IMR-90 (cell line): ENCODE measurements around the gene NABP1. TPM values are rescaled to one million over a fixed set of nuclear protein-coding genes. Genes with fewer than 3 reads are reported as not detected.

Source experiments
- ATAC-seq: fragments of 200-7000 bp; cut with Tn5 transposase; 2 replicates; pipeline ENCODE4 v1.9.1; 2020; ENCODE audit warnings: low read depth, mild to moderate bottlenecking, moderate library complexity
- BruUV-seq: library from RNA; stranded (reverse); fragments of 400-500 nt; replicated peaks from 2 replicates; lab custom pipeline; 2021; lab: Mats Ljungman, UMichigan
- CTCF ChIA-PET: fragments of 300-600 bp; formaldehyde crosslinking; extraction: SDS; loops from one replicate; lab custom pipeline; 2021; ENCODE audit warnings: antibody characterized with exemption; lab: Yijun Ruan, JAX
- POLR2A ChIA-PET: fragments of 300-600 bp; sonication (Branson Sonifier 250); formaldehyde crosslinking; loops from one replicate; lab custom pipeline; 2022; ENCODE audit warnings: antibody characterized with exemption; ENCODE audit not compliant: unreplicated experiment; lab: Charles Lee
- DNase-seq: peaks from one replicate; pipeline ENCODE4 v3.0.0; 2013
- H2AFZ ChIP-seq: replicated peaks from 2 replicates; pipeline ENCODE3; 2013; ENCODE audit warnings: low read length, mild to moderate bottlenecking; ENCODE audit not compliant: poor library complexity
- H2AK5ac ChIP-seq: 2 replicates; pipeline ENCODE4 v1.6.1; 2013; ENCODE audit warnings: low read depth, low read length, inconsistent platforms
- H2AK9ac ChIP-seq: replicated peaks from 2 replicates; pipeline ENCODE3; 2013; ENCODE audit warnings: mild to moderate bottlenecking, low read depth, low read length, moderate library complexity; ENCODE audit not compliant: poor library complexity
- H2BK120ac ChIP-seq: 2 replicates; pipeline ENCODE4 v1.6.1; 2013; ENCODE audit warnings: low read depth, low read length, inconsistent platforms
- H2BK15ac ChIP-seq: 3 replicates; pipeline ENCODE4 v1.6.1; 2013; ENCODE audit warnings: low read depth, low read length, inconsistent platforms
- H2BK20ac ChIP-seq: 2 replicates; pipeline ENCODE4 v1.6.1; 2013; ENCODE audit warnings: low read depth, mild to moderate bottlenecking, inconsistent platforms, low read length, moderate library complexity
- H2BK5ac ChIP-seq: 2 replicates; pipeline ENCODE4 v1.6.1; 2013; ENCODE audit warnings: mild to moderate bottlenecking, low read depth, low read length, inconsistent platforms; ENCODE audit not compliant: poor library complexity, severe bottlenecking
- H3K14ac ChIP-seq: replicated peaks from 2 replicates; pipeline ENCODE4 v1.6.1; 2013; ENCODE audit warnings: low read depth, low read length, inconsistent platforms
- H3K18ac ChIP-seq: 2 replicates; pipeline ENCODE4 v1.6.1; 2013; ENCODE audit warnings: low read depth, low read length, control low read depth
- H3K23ac ChIP-seq: 2 replicates; pipeline ENCODE4 v1.6.1; 2013; ENCODE audit warnings: low read depth, low read length, inconsistent platforms
- H3K27ac ChIP-seq: 2 replicates; pipeline ENCODE4 v1.5.1; 2013; ENCODE audit warnings: mild to moderate bottlenecking, control low read depth, low read length; ENCODE audit not compliant: insufficient read depth
- H3K27me3 ChIP-seq: 2 replicates; pipeline ENCODE4 v1.6.1; 2013; ENCODE audit warnings: low read length; ENCODE audit not compliant: control insufficient read depth, insufficient read depth
- H3K36me3 ChIP-seq: 2 replicates; pipeline ENCODE4 v1.6.1; 2013; ENCODE audit warnings: low read length, mixed read lengths; ENCODE audit not compliant: control insufficient read depth, insufficient read depth
- H3K4ac ChIP-seq: 2 replicates; pipeline ENCODE4 v1.6.1; 2013; ENCODE audit warnings: low read depth, low read length, inconsistent platforms
- H3K4me1 ChIP-seq: 2 replicates; pipeline ENCODE4 v1.6.1; 2013; ENCODE audit warnings: low read length, mixed read lengths; ENCODE audit not compliant: control insufficient read depth, insufficient read depth
- H3K4me2 ChIP-seq: 2 replicates; pipeline ENCODE4 v1.6.1; 2013; ENCODE audit warnings: low read depth, mild to moderate bottlenecking, control low read depth, low read length, moderate library complexity
- H3K4me3 ChIP-seq: 2 replicates; pipeline ENCODE4 v1.5.1; 2013; ENCODE audit warnings: low read depth, mild to moderate bottlenecking, control low read depth, low read length, moderate library complexity; ENCODE audit not compliant: insufficient read depth
- H3K56ac ChIP-seq: 2 replicates; pipeline ENCODE4 v1.6.1; 2013; ENCODE audit warnings: low read length, inconsistent platforms; ENCODE audit not compliant: insufficient read depth; ENCODE audit errors: extremely low read depth
- H3K79me1 ChIP-seq, 2 experiments: 2 replicates each; pipeline ENCODE4 v1.6.1; 2013; ENCODE audit warnings: low read length in 2 of 2, inconsistent platforms in 1 of 2, low read depth in 1 of 2
- H3K9ac ChIP-seq: 2 replicates; pipeline ENCODE4 v1.6.1; 2013; ENCODE audit warnings: low read depth, low read length, control low read depth
- H3K9me1 ChIP-seq: 2 replicates; pipeline ENCODE4 v1.6.1; 2013; ENCODE audit warnings: low read length, inconsistent platforms; ENCODE audit not compliant: insufficient read depth
- H3K9me3 ChIP-seq: 2 replicates; pipeline ENCODE4 v1.6.1; 2013; ENCODE audit warnings: low read length; ENCODE audit not compliant: control insufficient read depth, insufficient read depth
- H4K20me1 ChIP-seq: 2 replicates; pipeline ENCODE4 v1.6.1; 2013; ENCODE audit warnings: low read length, inconsistent platforms; ENCODE audit not compliant: insufficient read depth
- H4K5ac ChIP-seq: 2 replicates; pipeline ENCODE4 v1.6.1; 2013; ENCODE audit warnings: mild to moderate bottlenecking, low read depth, low read length, control low read depth
- H4K8ac ChIP-seq, 2 experiments: 2 replicates each; pipeline ENCODE4 v1.6.1; 2013; ENCODE audit warnings: low read depth in 2 of 2, low read length in 2 of 2, control low read depth in 1 of 2, inconsistent platforms in 1 of 2
- H4K91ac ChIP-seq: 2 replicates; pipeline ENCODE4 v1.6.1; 2013; ENCODE audit warnings: low read depth, low read length, inconsistent platforms; ENCODE audit not compliant: insufficient read depth
- BHLHE40 ChIP-seq: fragments of 150-350 bp; IDR thresholded peaks from 2 replicates; pipeline ENCODE4 v1.6.1; 2016; ENCODE audit warnings: mild to moderate bottlenecking, low read depth, low read length
- CEBPB ChIP-seq: IDR thresholded peaks from 2 replicates; pipeline ENCODE4 v1.6.1; 2012; ENCODE audit warnings: low read depth, low read length, improper control_type of control experiment
- CHD1 ChIP-seq: IDR thresholded peaks from 2 replicates; pipeline ENCODE4 v1.6.1; 2012; ENCODE audit warnings: low read depth, low read length, improper control_type of control experiment
- FOS ChIP-seq: fragments of 150-350 bp; IDR thresholded peaks from 2 replicates; pipeline ENCODE4 v1.6.1; 2016; ENCODE audit warnings: low read depth, low read length
- MAFK ChIP-seq: IDR thresholded peaks from 2 replicates; pipeline ENCODE4 v1.6.1; 2012; ENCODE audit warnings: low read depth, low read length, improper control_type of control experiment
- MXI1 ChIP-seq: IDR thresholded peaks from 2 replicates; pipeline ENCODE4 v1.6.1; 2012; ENCODE audit warnings: low read depth, mild to moderate bottlenecking, low read length, moderate library complexity, borderline replicate concordance
- NFE2L2 ChIP-seq: fragments of 150-350 bp; IDR thresholded peaks from 2 replicates; pipeline ENCODE4 v1.6.1; 2016; ENCODE audit warnings: low read depth, mild to moderate bottlenecking, low read length
- POLR2A ChIP-seq: IDR thresholded peaks from 2 replicates; pipeline ENCODE4 v1.6.1; 2012; ENCODE audit warnings: mild to moderate bottlenecking, low read depth, low read length
- RAD21 ChIP-seq: IDR thresholded peaks from 2 replicates; pipeline ENCODE4 v1.6.1; 2012; ENCODE audit warnings: low read length, improper control_type of control experiment
- SMC3 ChIP-seq: fragments of 150-350 bp; IDR thresholded peaks from 2 replicates; pipeline ENCODE4 v1.6.1; 2016; ENCODE audit warnings: low read depth, mild to moderate bottlenecking, antibody characterized with exemption, low read length, moderate library complexity
- WGBS, 2 experiments: methylation state at CpG; one replicate each; pipeline versions ENCODE4 v1.1.5 to v1.1.7; 2013; ENCODE audit warnings: missing lambda C conversion rate in 2 of 2; ENCODE audit not compliant: insufficient read length in 1 of 2; ENCODE audit errors: extremely low coverage in 2 of 2; 5-methylcytosine and 5-hydroxymethylcytosine counted together
- dilution Hi-C: fragments of 300-500 bp; cut with HindIII; formaldehyde crosslinking; loops from one replicate; pipeline ENCODE4 v1.14.3; 2018; ENCODE audit warnings: low sequenced_read_pairs; ENCODE audit not compliant: unreplicated experiment
- in situ Hi-C: fragments of 300-500 bp; cut with MboI; formaldehyde crosslinking; loops from 3 replicates; pipeline ENCODE4 v1.14.3; 2019; ENCODE audit warnings: low sequenced_read_pairs, inconsistent platforms, mixed read lengths
- intact Hi-C: fragments of 100-400 bp; cut with micrococcal nuclease; formaldehyde crosslinking; loops from 2 replicates; pipeline ENCODE4 v1.10.0; 2022
- polyA plus RNA-seq, 3 experiments: library from polyadenylated mRNA; depleted of rRNA; stranded (reverse); fragments of >200 nt; gene quantifications; 2 replicates each; pipeline ENCODE4 v1.2.3, GENCODE V29; 2012; ENCODE audit warnings: low replicate concordance in 1 of 3
- total RNA-seq: library from RNA; depleted of rRNA; stranded (reverse); fragments of >200 nt; gene quantifications from 2 replicates; pipeline ENCODE4 v1.2.3, GENCODE V29; 2012
- TF ChIP-seq, protein P1 (sequence below): conservative IDR thresholded peaks from 2 replicates; pipeline ENCODE4 v1.5.1; 2012; ENCODE audit warnings: mild to moderate bottlenecking, low read depth, low read length, improper control_type of control experiment
- TF ChIP-seq, protein P2 (sequence below): fragments of 150-350 bp; IDR thresholded peaks from 2 replicates; pipeline ENCODE4 v1.6.1; 2017; ENCODE audit warnings: mild to moderate bottlenecking, antibody characterized with exemption, low read length, low read depth
- TF ChIP-seq, protein P3 (sequence below): fragments of 150-350 bp; IDR thresholded peaks from 2 replicates; pipeline ENCODE4 v1.6.1; 2016; ENCODE audit warnings: low read depth, mild to moderate bottlenecking, low read length, moderate library complexity, borderline replicate concordance

NABP1 gene
- total and polyA plus RNA-seq, 2 of the 4 experiments (the other 2 are of a cell fraction) = 57.7 to 73.3 TPM

DNA sequence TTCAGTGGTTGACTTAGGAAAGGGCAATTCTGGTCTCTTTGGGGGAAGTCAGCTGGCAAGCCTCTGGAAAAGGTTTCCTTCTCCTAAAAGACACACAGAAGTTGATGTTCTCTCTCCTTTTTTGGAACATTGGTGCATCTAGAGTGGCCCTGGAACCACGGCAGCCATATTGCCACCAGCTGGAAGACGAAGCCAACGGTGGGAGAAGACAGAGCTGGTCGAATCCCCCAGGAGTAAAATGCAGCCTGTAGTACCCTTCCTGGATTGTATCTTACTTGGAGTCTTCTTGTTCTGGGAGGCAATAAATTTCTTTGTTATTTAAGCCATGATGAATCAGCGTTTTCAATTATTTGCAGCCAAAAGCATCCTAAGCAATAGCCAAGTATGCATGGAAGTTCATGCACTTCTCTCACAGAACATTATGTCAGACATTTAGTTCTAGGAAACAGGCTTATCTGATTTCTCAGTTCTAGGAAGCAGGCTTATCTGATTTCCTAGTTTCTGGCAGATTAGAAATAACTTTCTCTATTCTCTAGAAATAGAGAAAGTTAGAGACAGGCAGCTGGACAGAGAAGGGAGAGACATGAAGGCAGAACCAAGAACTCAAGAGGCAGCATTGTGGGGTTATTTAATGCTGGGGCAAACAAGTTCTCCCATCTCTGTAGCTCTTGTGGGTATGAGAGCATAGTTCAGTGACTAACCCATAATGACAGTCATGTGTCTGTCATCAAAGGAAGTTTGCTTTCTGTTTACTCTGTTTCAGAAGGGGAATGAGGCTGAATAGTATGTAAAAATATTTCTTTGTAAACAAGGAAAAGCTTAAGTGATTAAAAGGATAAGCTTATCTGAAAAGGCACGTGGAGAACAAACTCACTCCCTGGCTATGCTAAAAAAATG lies 40.5 kb upstream of the NABP1 start:
- BruUV-seq = no TSS peak
- TF ChIP-seq NFE2L2 = no peak
- TF ChIP-seq, protein P1, sequence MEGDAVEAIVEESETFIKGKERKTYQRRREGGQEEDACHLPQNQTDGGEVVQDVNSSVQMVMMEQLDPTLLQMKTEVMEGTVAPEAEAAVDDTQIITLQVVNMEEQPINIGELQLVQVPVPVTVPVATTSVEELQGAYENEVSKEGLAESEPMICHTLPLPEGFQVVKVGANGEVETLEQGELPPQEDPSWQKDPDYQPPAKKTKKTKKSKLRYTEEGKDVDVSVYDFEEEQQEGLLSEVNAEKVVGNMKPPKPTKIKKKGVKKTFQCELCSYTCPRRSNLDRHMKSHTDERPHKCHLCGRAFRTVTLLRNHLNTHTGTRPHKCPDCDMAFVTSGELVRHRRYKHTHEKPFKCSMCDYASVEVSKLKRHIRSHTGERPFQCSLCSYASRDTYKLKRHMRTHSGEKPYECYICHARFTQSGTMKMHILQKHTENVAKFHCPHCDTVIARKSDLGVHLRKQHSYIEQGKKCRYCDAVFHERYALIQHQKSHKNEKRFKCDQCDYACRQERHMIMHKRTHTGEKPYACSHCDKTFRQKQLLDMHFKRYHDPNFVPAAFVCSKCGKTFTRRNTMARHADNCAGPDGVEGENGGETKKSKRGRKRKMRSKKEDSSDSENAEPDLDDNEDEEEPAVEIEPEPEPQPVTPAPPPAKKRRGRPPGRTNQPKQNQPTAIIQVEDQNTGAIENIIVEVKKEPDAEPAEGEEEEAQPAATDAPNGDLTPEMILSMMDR = no peak
- no peak for TF ChIP-seq BHLHE40
- TF ChIP-seq CHD1 = no peak
- TF ChIP-seq CEBPB = no peak
- peak; percentile 75 for TF ChIP-seq MAFK
- no peak for TF ChIP-seq RAD21
- no peak for TF ChIP-seq MXI1
- peak; percentile 43; the same call in 1 of the 2 replicates for TF ChIP-seq FOS
- TF ChIP-seq, protein P2, sequence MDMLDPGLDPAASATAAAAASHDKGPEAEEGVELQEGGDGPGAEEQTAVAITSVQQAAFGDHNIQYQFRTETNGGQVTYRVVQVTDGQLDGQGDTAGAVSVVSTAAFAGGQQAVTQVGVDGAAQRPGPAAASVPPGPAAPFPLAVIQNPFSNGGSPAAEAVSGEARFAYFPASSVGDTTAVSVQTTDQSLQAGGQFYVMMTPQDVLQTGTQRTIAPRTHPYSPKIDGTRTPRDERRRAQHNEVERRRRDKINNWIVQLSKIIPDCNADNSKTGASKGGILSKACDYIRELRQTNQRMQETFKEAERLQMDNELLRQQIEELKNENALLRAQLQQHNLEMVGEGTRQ = no peak
- TF ChIP-seq POLR2A = no peak
- no peak for TF ChIP-seq SMC3
- TF ChIP-seq, protein P3, sequence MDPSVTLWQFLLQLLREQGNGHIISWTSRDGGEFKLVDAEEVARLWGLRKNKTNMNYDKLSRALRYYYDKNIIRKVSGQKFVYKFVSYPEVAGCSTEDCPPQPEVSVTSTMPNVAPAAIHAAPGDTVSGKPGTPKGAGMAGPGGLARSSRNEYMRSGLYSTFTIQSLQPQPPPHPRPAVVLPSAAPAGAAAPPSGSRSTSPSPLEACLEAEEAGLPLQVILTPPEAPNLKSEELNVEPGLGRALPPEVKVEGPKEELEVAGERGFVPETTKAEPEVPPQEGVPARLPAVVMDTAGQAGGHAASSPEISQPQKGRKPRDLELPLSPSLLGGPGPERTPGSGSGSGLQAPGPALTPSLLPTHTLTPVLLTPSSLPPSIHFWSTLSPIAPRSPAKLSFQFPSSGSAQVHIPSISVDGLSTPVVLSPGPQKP = no peak

More for the DNA sequence above, 40.5 kb upstream of the NABP1 start:
- no peaks in the 10 kb centered on the region for H3K36me3 ChIP-seq
- no peaks in the 10 kb centered on the region for H4K20me1 ChIP-seq
- H2AFZ ChIP-seq = peak overlapping the region; percentile 52
- H3K79me1 ChIP-seq = peaks cover 3 to 7% of the 10 kb centered on the region in 2 experiments; a peak in 2 of 4 replicates
- peak overlapping the region; percentile 96 for H3K14ac ChIP-seq
- peak overlapping the region; percentile 89 for H3K56ac ChIP-seq
- in situ Hi-C loops = no loop called here
- H2AK5ac ChIP-seq = peak overlapping the region; percentile 99
- H3K4me2 ChIP-seq = peak overlapping the region; percentile 68
- ATAC-seq = peak; percentile 18
- H4K5ac ChIP-seq = peak overlapping the region; percentile 93
- no CpG with 5 or more reads among the region's 6 CpGs for WGBS, 2 experiments
- H3K9ac ChIP-seq = no peak overlapping the region; the same call in 1 of the 2 replicates
- peak overlapping the region; percentile 96 for H3K18ac ChIP-seq
- peak overlapping the region; percentile 93 for H3K23ac ChIP-seq
- CTCF ChIA-PET = interaction anchor here (0.7 to 1.7 kb wide), 7 partner anchors 11 to 71 kb away, joined by 3 to 5 read pairs (median 3); no protein-coding TSS in a partner anchor
- H2BK120ac ChIP-seq = peak overlapping the region; percentile 99
- H2BK20ac ChIP-seq = peak overlapping the region; percentile 99
- intact Hi-C loops = loop anchor here (2.0 kb wide), 1 partner anchor 67 kb away; no protein-coding TSS in a partner anchor
- peak; percentile 71 for DNase-seq
- POLR2A ChIA-PET = interaction anchor here (0.6 to 3.7 kb wide), 10 partner anchors 11 to 1854 kb away, joined by 3 to 57 read pairs (median 4); partner anchors contain the start of gene NABP1
- H3K4me1 ChIP-seq = peaks cover 21% of the 10 kb centered on the region
- H4K8ac ChIP-seq = peak overlapping the region; percentile 72 to 95
- H3K27me3 ChIP-seq = no peaks in the 10 kb centered on the region
- peak overlapping the region; percentile 97 for H3K4ac ChIP-seq
- peak overlapping the region; percentile 100 for H3K27ac ChIP-seq
- H4K91ac ChIP-seq = peak overlapping the region; percentile 100
- H2BK15ac ChIP-seq = peak overlapping the region; percentile 97
- dilution Hi-C loops = no loop called here
- H2AK9ac ChIP-seq = peak overlapping the region; percentile 58
- H3K9me3 ChIP-seq = no peaks in the 10 kb centered on the region
- H3K4me3 ChIP-seq = no peak overlapping the region
- peak overlapping the region; percentile 98 for H2BK5ac ChIP-seq
- H3K9me1 ChIP-seq = 0 out of 2 replicates have a peak, but pooled peaks cover 6% of the 10 kb centered on the region
